ENCODE results near the gene GPR156.

- TF ChIP-seq, protein P1, sequence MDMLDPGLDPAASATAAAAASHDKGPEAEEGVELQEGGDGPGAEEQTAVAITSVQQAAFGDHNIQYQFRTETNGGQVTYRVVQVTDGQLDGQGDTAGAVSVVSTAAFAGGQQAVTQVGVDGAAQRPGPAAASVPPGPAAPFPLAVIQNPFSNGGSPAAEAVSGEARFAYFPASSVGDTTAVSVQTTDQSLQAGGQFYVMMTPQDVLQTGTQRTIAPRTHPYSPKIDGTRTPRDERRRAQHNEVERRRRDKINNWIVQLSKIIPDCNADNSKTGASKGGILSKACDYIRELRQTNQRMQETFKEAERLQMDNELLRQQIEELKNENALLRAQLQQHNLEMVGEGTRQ (IDR thresholded peaks at IDR 0.05; ENCODE audit: low read depth, low read length): no peak
- TF ChIP-seq CTCF (conservative IDR thresholded peaks at IDR 0.05; ENCODE audit: low read depth, low read length) (no peak), SMC3 (IDR thresholded peaks at IDR 0.05; ENCODE audit: low read depth, low read length) (no peak), RAD21 (IDR thresholded peaks at IDR 0.05; ENCODE audit: low read length) (no peak), POLR2A (IDR thresholded peaks at IDR 0.05; ENCODE audit: low read depth, low read length) (no peak), MXI1 (IDR thresholded peaks at IDR 0.05; ENCODE audit: borderline replicate concordance, low read depth, low read length) (no peak), RFX5 (IDR thresholded peaks at IDR 0.05; ENCODE audit: low read depth, low read length) (no peak), RCOR1 (IDR thresholded peaks at IDR 0.05; ENCODE audit: insufficient replicate concordance, low read length) (no peak)
Observed at GRCh38 chr3:120200493-120201235, 84.4 kb downstream of the GPR156 start.
